HL-60 (cell line): Measurements from ENCODE around the gene NCAPG2.

Source experiments
- DNase-seq, 2 experiments: peaks; one replicate each; pipeline ENCODE4 v3.0.0-alpha.2; 2010 to 2020; ENCODE audit warnings: low read depth in 1 of 2, low spot score in 1 of 2
- H3K27ac ChIP-seq: fragments of 250-450 bp; sonication (Bioruptor Pico); replicated peaks from 2 replicates; pipeline ENCODE4 v1.5.1; 2020; ENCODE audit warnings: mild to moderate bottlenecking, moderate library complexity
- H3K27me3 ChIP-seq: fragments of 250-450 bp; sonication (Bioruptor Pico); 2 replicates; pipeline ENCODE4 v1.5.1; 2021; ENCODE audit warnings: mild to moderate bottlenecking, moderate library complexity; ENCODE audit not compliant: insufficient read depth, poor library complexity, severe bottlenecking
- H3K4me3 ChIP-seq: replicated peaks from 2 replicates; pipeline ENCODE4 v1.5.1; 2011; ENCODE audit warnings: mild to moderate bottlenecking, control low read depth, low read length; ENCODE audit not compliant: insufficient read depth
- CTCF ChIP-seq: IDR thresholded peaks from one replicate; pipeline ENCODE4 v1.5.1; 2011; ENCODE audit warnings: low read length, control low read depth, inconsistent platforms; ENCODE audit not compliant: insufficient read depth
- GABPA ChIP-seq: IDR thresholded peaks from 2 replicates; pipeline ENCODE4 v1.6.1; 2012; ENCODE audit warnings: low read depth
- POLR2AphosphoS5 ChIP-seq: IDR thresholded peaks from 2 replicates; pipeline ENCODE4 v1.6.1; 2012; ENCODE audit warnings: low read depth
- REST ChIP-seq: IDR thresholded peaks from 2 replicates; pipeline ENCODE4 v1.6.1; 2012; ENCODE audit warnings: low read depth; ENCODE audit not compliant: insufficient replicate concordance
- SPI1 ChIP-seq: IDR thresholded peaks from 2 replicates; pipeline ENCODE4 v1.6.1; 2012; ENCODE audit warnings: low read depth, mild to moderate bottlenecking, borderline replicate concordance

The NCAPG2 gene

GRCh38 chr7:158650821-158651225 lies 53.8 kb downstream of the NCAPG2 start:
- no peak for DNase-seq
- Histone ChIP-seq H3K27me3 (no peaks in the 10 kb centered on the region), H3K4me3 (no peak overlapping the region), H3K27ac (no peak overlapping the region)
- no peak for TF ChIP-seq POLR2AphosphoS5
- no peak for TF ChIP-seq GABPA
- no peak for TF ChIP-seq CTCF
- TF ChIP-seq SPI1, result no peak
- no peak for TF ChIP-seq REST

- peak in 1 of 2 experiments; percentile 17 for DNase-seq
- H3K4me3 ChIP-seq, result no peak overlapping the region
- TF ChIP-seq POLR2AphosphoS5 (no peak), REST (no peak), SPI1 (no peak), CTCF (no peak), GABPA (no peak)
- no peaks in the 10 kb centered on the region for H3K27me3 ChIP-seq
- no peak overlapping the region for H3K27ac ChIP-seq
These were observed 55.3 kb downstream of the NCAPG2 start for GRCh38 chr7:158649279-158649678.

- no peak for DNase-seq
- TF ChIP-seq REST, result no peak
- TF ChIP-seq SPI1, result no peak
- TF ChIP-seq POLR2AphosphoS5, result no peak
- no peak for TF ChIP-seq CTCF
- no peak for TF ChIP-seq GABPA
- no peaks in the 10 kb centered on the region for H3K27me3 ChIP-seq
- H3K27ac ChIP-seq, result no peak overlapping the region
- no peak overlapping the region for H3K4me3 ChIP-seq
These were observed 55.8 kb downstream of the NCAPG2 start for GRCh38 chr7:158648787-158649186.
